Liver (tissue), 9 donors: Measurements from ENCODE around the gene TMEM212. TPM values are rescaled to one million over a fixed set of nuclear protein-coding genes. Genes with fewer than 3 reads are reported as not detected.

Source experiments
- DNase-seq: peaks from one replicate; pipeline ENCODE4 v3.0.0-alpha.2; 2017; ENCODE audit warnings: low spot score
- H3K27ac ChIP-seq, 2 donors: one replicate each; pipeline ENCODE4 v1.7.0; 2013; ENCODE audit warnings: inconsistent platforms in 2 of 2, low read length in 2 of 2, control low read depth in 1 of 2, low read depth in 1 of 2, mild to moderate bottlenecking in 1 of 2
- H3K27me3 ChIP-seq, 4 donors: one replicate each; pipeline versions ENCODE4 v1.6.1 to v1.7.0; 2013; ENCODE audit warnings: low read length in 3 of 4, inconsistent platforms in 1 of 4, mild to moderate bottlenecking in 1 of 4, moderate library complexity in 1 of 4; ENCODE audit not compliant: control insufficient read depth in 4 of 4, insufficient read depth in 4 of 4
- H3K36me3 ChIP-seq, 4 donors: one replicate each; pipeline versions ENCODE4 v1.6.1 to v1.7.0; 2013; ENCODE audit warnings: low read length in 3 of 4, mild to moderate bottlenecking in 3 of 4, low read depth in 1 of 4, moderate library complexity in 1 of 4; ENCODE audit not compliant: control insufficient read depth in 4 of 4, insufficient read depth in 3 of 4
- H3K4me1 ChIP-seq, 4 donors: one replicate each; pipeline versions ENCODE4 v1.6.1 to v1.7.0; 2013; ENCODE audit warnings: low read length in 3 of 4, mild to moderate bottlenecking in 3 of 4, moderate library complexity in 1 of 4; ENCODE audit not compliant: control insufficient read depth in 4 of 4, insufficient read depth in 4 of 4
- H3K4me3 ChIP-seq, 3 donors: one replicate each; pipeline versions ENCODE4 v1.6.1 to v1.7.0; 2013; ENCODE audit warnings: low read length in 3 of 3, control low read depth in 1 of 3, low read depth in 1 of 3, mild to moderate bottlenecking in 1 of 3
- H3K9ac ChIP-seq, 2 donors: one replicate each; pipeline ENCODE4 v1.7.0; 2013; ENCODE audit warnings: low read length in 2 of 2, mild to moderate bottlenecking in 2 of 2, moderate library complexity in 2 of 2, control low read depth in 1 of 2, low read depth in 1 of 2
- H3K9me3 ChIP-seq, 4 donors: one replicate each; pipeline versions ENCODE4 v1.6.1 to v1.7.0; 2013; ENCODE audit warnings: low read length in 3 of 4; ENCODE audit not compliant: control insufficient read depth in 4 of 4
- EGR1 ChIP-seq, 2 donors: IDR thresholded peaks; 2 replicates each; pipeline ENCODE4 v1.6.1; 2016 to 2018; ENCODE audit warnings: antibody characterized with exemption in 2 of 2, low read depth in 2 of 2
- FOXA1 ChIP-seq: IDR thresholded peaks from 2 replicates; pipeline ENCODE4 v1.6.1; 2016; ENCODE audit warnings: antibody characterized with exemption
- FOXA2 ChIP-seq: IDR thresholded peaks from 2 replicates; pipeline ENCODE4 v1.6.1; 2016; ENCODE audit warnings: antibody characterized with exemption
- GABPA ChIP-seq, 2 donors: IDR thresholded peaks in 1 of 2; conservative IDR thresholded peaks in 1 of 2; 2 replicates each; pipeline ENCODE4 v1.6.1; 2016; ENCODE audit warnings: antibody characterized with exemption in 2 of 2, mild to moderate bottlenecking in 1 of 2, moderate library complexity in 1 of 2
- HNF4A ChIP-seq, 2 donors: conservative IDR thresholded peaks; 2 replicates each; pipeline ENCODE4 v1.6.1; 2016; ENCODE audit warnings: antibody characterized with exemption in 2 of 2, mild to moderate bottlenecking in 2 of 2
- HNF4G ChIP-seq: IDR thresholded peaks from 2 replicates; pipeline ENCODE4 v1.6.1; 2016; ENCODE audit warnings: antibody characterized with exemption
- JUND ChIP-seq, 2 donors: IDR thresholded peaks; 2 replicates each; pipeline ENCODE4 v1.6.1; 2016; ENCODE audit warnings: antibody characterized with exemption in 2 of 2
- MAX ChIP-seq: IDR thresholded peaks from 2 replicates; pipeline ENCODE4 v1.6.1; 2016; ENCODE audit warnings: antibody characterized with exemption
- NR2F2 ChIP-seq: IDR thresholded peaks from 2 replicates; pipeline ENCODE4 v1.6.1; 2016; ENCODE audit warnings: antibody characterized with exemption
- RAD21 ChIP-seq, 2 donors: IDR thresholded peaks; 2 replicates each; pipeline ENCODE4 v1.6.1; 2016; ENCODE audit warnings: antibody characterized with exemption in 2 of 2, mild to moderate bottlenecking in 2 of 2
- REST ChIP-seq: IDR thresholded peaks from 2 replicates; pipeline ENCODE4 v1.6.1; 2016; ENCODE audit warnings: antibody characterized with exemption, mild to moderate bottlenecking
- RXRA ChIP-seq, 2 donors: IDR thresholded peaks; 2 replicates each; pipeline ENCODE4 v1.6.1; 2017 to 2018; ENCODE audit warnings: antibody characterized with exemption in 2 of 2, mild to moderate bottlenecking in 1 of 2
- SP1 ChIP-seq: IDR thresholded peaks from 2 replicates; pipeline ENCODE4 v1.6.1; 2018; ENCODE audit warnings: antibody characterized with exemption, mild to moderate bottlenecking
- TAF1 ChIP-seq: conservative IDR thresholded peaks from 2 replicates; pipeline ENCODE4 v1.6.1; 2016; ENCODE audit warnings: antibody characterized with exemption, mild to moderate bottlenecking
- YY1 ChIP-seq: IDR thresholded peaks from 2 replicates; pipeline ENCODE4 v1.6.1; 2016; ENCODE audit warnings: antibody characterized with exemption, mild to moderate bottlenecking
- WGBS: extraction: QIAGEN DNeasy Blood & Tissue Kit; methylation state at CpG from one replicate; pipeline ENCODE4 v1.1.7; 2013; 5-methylcytosine and 5-hydroxymethylcytosine counted together
- polyA plus RNA-seq, 2 donors: library from polyadenylated mRNA; stranded (reverse) in 1 of 2; unstranded in 1 of 2; fragments of 200-250 nt in 1 of 2; fragments of >200 nt in 1 of 2; fragmentation: Nextera tagmentation in 1 of 2; extraction: Ambion mirVana in 1 of 2; gene quantifications; one replicate each; pipeline versions ENCODE4 v1.2.1 to v1.2.3, GENCODE V29; 2013 to 2015
- total RNA-seq, 2 donors: library from RNA; depleted of rRNA; stranded (reverse); fragments of >200 nt; gene quantifications; one replicate each; pipeline ENCODE4 v1.2.3, GENCODE V29; 2014
- TF ChIP-seq, protein P1 (sequence below): IDR thresholded peaks from 2 replicates; pipeline ENCODE4 v1.6.1; 2016; ENCODE audit warnings: antibody characterized with exemption
- TF ChIP-seq, protein P2 (sequence below): IDR thresholded peaks from 2 replicates; pipeline ENCODE4 v1.6.1; 2016; ENCODE audit warnings: antibody characterized with exemption
- TF ChIP-seq, protein P3 (sequence below): fragments of 150-350 bp; IDR thresholded peaks from 2 replicates; pipeline ENCODE4 v1.5.1; 2017; ENCODE audit warnings: improper control_type of control experiment, low read depth, low read length; ENCODE audit not compliant: missing input control
- donor health status: healthy.
- donor health status: healthy.
- donor health status: healthy.
- donor health status: healthy.
- donor health status: healthy.

Gene TMEM212
- total and polyA plus RNA-seq, 4 donors: not detected

DNA sequence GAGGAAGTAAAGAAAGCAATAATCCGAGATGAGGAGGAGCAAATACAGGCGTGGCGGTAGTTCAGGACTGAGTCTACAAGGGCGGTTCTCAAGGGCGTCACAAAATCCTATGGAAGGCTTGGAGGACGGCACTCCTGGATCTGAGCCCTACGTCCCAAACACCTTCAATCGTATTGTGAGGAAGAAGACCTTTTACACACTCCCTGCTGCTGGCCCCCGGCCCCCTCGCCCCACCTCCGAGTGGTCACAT, 33.6 kb upstream of the TMEM212 start:
- no peak for DNase-seq
- no peak for TF ChIP-seq FOXA1
- no peak for TF ChIP-seq GABPA (IDR thresholded peaks at IDR 0.05 in 1 of 2, conservative IDR thresholded peaks at IDR 0.05 in 1 of 2)
- TF ChIP-seq REST: no peak
- no peak for TF ChIP-seq RAD21 (IDR thresholded peaks at IDR 0.05)
- no peak for TF ChIP-seq HNF4G
- TF ChIP-seq, protein P1, sequence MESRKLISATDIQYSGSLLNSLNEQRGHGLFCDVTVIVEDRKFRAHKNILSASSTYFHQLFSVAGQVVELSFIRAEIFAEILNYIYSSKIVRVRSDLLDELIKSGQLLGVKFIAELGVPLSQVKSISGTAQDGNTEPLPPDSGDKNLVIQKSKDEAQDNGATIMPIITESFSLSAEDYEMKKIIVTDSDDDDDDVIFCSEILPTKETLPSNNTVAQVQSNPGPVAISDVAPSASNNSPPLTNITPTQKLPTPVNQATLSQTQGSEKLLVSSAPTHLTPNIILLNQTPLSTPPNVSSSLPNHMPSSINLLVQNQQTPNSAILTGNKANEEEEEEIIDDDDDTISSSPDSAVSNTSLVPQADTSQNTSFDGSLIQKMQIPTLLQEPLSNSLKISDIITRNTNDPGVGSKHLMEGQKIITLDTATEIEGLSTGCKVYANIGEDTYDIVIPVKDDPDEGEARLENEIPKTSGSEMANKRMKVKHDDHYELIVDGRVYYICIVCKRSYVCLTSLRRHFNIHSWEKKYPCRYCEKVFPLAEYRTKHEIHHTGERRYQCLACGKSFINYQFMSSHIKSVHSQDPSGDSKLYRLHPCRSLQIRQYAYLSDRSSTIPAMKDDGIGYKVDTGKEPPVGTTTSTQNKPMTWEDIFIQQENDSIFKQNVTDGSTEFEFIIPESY: no peak
- no peak for TF ChIP-seq JUND (IDR thresholded peaks at IDR 0.05)
- no peak for TF ChIP-seq YY1
- no peak for TF ChIP-seq EGR1 (IDR thresholded peaks at IDR 0.05; ENCODE audit: low read depth in 2 of 2)
- TF ChIP-seq HNF4A (conservative IDR thresholded peaks at IDR 0.05): no peak
- Histone ChIP-seq H3K9me3 (no peaks in the 10 kb centered on the region), H3K4me1 (peaks cover 2 to 33% (median 13%) of the 10 kb centered on the region in 4 donors), H3K27ac (peak overlapping the region; percentile 82 to 92), H3K36me3 (no peaks in the 10 kb centered on the region), H3K4me3 (peak overlapping the region; percentile 71 to 83 (median 77)), H3K9ac (peak overlapping the region; percentile 53 to 93), H3K27me3 (no peaks in the 10 kb centered on the region)
- 2% methylated on average over 11 of the region's 11 CpGs for WGBS

- H3K9me3 ChIP-seq: no peaks in the 10 kb centered on the region
- no peaks in the 10 kb centered on the region for H3K27me3 ChIP-seq
- H3K4me3 ChIP-seq: peak within 1 kb of the TSS; percentile 71 to 83 (median 77)
- H3K27ac ChIP-seq: peak within 1 kb of the TSS; percentile 82 to 92
- peak within 1 kb of the TSS; percentile 70 to 93 for H3K9ac ChIP-seq
- WGBS: under 1% methylated on average over 78 of the region's 78 CpGs
- H3K4me1 ChIP-seq: peaks cover 2 to 33% (median 13%) of the 10 kb centered on the region in 4 donors
- H3K36me3 ChIP-seq: no peaks in the 10 kb centered on the region
- DNase-seq: peak; percentile 81
- TF ChIP-seq, protein P2, sequence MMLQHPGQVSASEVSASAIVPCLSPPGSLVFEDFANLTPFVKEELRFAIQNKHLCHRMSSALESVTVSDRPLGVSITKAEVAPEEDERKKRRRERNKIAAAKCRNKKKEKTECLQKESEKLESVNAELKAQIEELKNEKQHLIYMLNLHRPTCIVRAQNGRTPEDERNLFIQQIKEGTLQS: no peak
- TF ChIP-seq EGR1 (IDR thresholded peaks at IDR 0.05; ENCODE audit: low read depth in 2 of 2) (no peak), GABPA (IDR thresholded peaks at IDR 0.05 in 1 of 2, conservative IDR thresholded peaks at IDR 0.05 in 1 of 2) (no peak), MAX (no peak), FOXA1 (no peak), RAD21 (IDR thresholded peaks at IDR 0.05) (peak in 1 of 2 donors; percentile 27), HNF4G (no peak), YY1 (peak; percentile 48), NR2F2 (no peak), REST (peak; percentile 39), TAF1 (peak; percentile 27), RXRA (IDR thresholded peaks at IDR 0.05) (no peak), SP1 (peak; percentile 27), FOXA2 (no peak), HNF4A (conservative IDR thresholded peaks at IDR 0.05) (no peak)
- TF ChIP-seq, protein P3, sequence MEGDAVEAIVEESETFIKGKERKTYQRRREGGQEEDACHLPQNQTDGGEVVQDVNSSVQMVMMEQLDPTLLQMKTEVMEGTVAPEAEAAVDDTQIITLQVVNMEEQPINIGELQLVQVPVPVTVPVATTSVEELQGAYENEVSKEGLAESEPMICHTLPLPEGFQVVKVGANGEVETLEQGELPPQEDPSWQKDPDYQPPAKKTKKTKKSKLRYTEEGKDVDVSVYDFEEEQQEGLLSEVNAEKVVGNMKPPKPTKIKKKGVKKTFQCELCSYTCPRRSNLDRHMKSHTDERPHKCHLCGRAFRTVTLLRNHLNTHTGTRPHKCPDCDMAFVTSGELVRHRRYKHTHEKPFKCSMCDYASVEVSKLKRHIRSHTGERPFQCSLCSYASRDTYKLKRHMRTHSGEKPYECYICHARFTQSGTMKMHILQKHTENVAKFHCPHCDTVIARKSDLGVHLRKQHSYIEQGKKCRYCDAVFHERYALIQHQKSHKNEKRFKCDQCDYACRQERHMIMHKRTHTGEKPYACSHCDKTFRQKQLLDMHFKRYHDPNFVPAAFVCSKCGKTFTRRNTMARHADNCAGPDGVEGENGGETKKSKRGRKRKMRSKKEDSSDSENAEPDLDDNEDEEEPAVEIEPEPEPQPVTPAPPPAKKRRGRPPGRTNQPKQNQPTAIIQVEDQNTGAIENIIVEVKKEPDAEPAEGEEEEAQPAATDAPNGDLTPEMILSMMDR: no peak
Measured at GRCh38 chr3:171809861-171810628, 33.1 kb upstream of the TMEM212 start, which contains the start of gene PLD1. Gene PLD1 (minus strand): TSS chr3:171810483. CDS start chr3:171738051, 72,432 bp downstream.
